Cardiac muscle cell (in vitro differentiated cells and primary cell): Measurements from ENCODE around the gene CFAP20DC. TPM values are rescaled to one million over a fixed set of nuclear protein-coding genes. Genes with fewer than 3 reads are reported as not detected.
"Not testable (repeated sequence)": the region's sequence is repeated elsewhere in the genome, so short reads cannot be mapped to it uniquely, and the experiment has no call there.

ENCODE experiments used
- DNase-seq, 2 donors: peaks; one replicate each; pipeline versions ENCODE4 v3.0.0 to v3.0.0-alpha.2; 2010 to 2017; ENCODE audit warnings: low read depth in 1 of 2, low spot score in 1 of 2
- H3K27ac ChIP-seq: fragments of 200-600 bp; sonication (generic); 2 replicates; pipeline ENCODE4 v1.5.1; 2016
- H3K27me3 ChIP-seq: fragments of 200-600 bp; sonication (generic); 2 replicates; pipeline ENCODE4 v1.6.0; 2016; ENCODE audit warnings: control low read depth
- H3K36me3 ChIP-seq: fragments of 200-600 bp; sonication (generic); 2 replicates; pipeline ENCODE4 v1.5.1; 2016; ENCODE audit warnings: control low read depth
- H3K4me1 ChIP-seq: fragments of 200-600 bp; sonication (generic); 2 replicates; pipeline ENCODE4 v1.8.1; 2017; ENCODE audit warnings: low read depth, mild to moderate bottlenecking, mixed run types
- H3K4me3 ChIP-seq: fragments of 200-600 bp; sonication (generic); 2 replicates; pipeline ENCODE4 v1.5.1; 2016; ENCODE audit warnings: mild to moderate bottlenecking
- H3K9me3 ChIP-seq: fragments of 200-600 bp; sonication (generic); 2 replicates; pipeline ENCODE4 v1.5.1; 2017; ENCODE audit warnings: low read depth, mild to moderate bottlenecking, control low read depth
- CTCF ChIP-seq: IDR thresholded peaks from 2 replicates; pipeline ENCODE4 v1.5.1; 2012; ENCODE audit warnings: low read depth, mild to moderate bottlenecking, low read length
- polyA plus RNA-seq: library from polyadenylated mRNA; unstranded; fragments of >200 nt; fragmentation: Nextera tagmentation; extraction: Ambion mirVana; gene quantifications from 2 replicates; pipeline ENCODE4 v1.2.1, GENCODE V29; 2016
- total RNA-seq: library from RNA; depleted of rRNA; stranded (reverse); fragments of >200 nt; gene quantifications from 2 replicates; pipeline ENCODE4 v1.2.3, GENCODE V29; 2016

The CFAP20DC gene
- total and polyA plus RNA-seq, 2 experiments from 2014 or later: 0.53 to 1.3 TPM

- H3K4me3 ChIP-seq: no peak overlapping the region
- H3K4me1 ChIP-seq: no peaks in the 10 kb centered on the region
- DNase-seq: no peak
- H3K27me3 ChIP-seq: no peaks in the 10 kb centered on the region
- no peaks in the 10 kb centered on the region for H3K9me3 ChIP-seq
- H3K27ac ChIP-seq: no peak overlapping the region
- H3K36me3 ChIP-seq: no peaks in the 10 kb centered on the region
- TF ChIP-seq CTCF: no peak
Observed at GRCh38 chr3:58707390-58707930, 342.4 kb downstream of the CFAP20DC start.

- no peaks in the 10 kb centered on the region for H3K4me1 ChIP-seq
- DNase-seq: no peak
- H3K4me3 ChIP-seq: no peak overlapping the region
- H3K27ac ChIP-seq: no peak overlapping the region
- no peak for TF ChIP-seq CTCF
- no peaks in the 10 kb centered on the region for H3K36me3 ChIP-seq
- H3K27me3 ChIP-seq: peaks cover under 1% of the 10 kb centered on the region
- H3K9me3 ChIP-seq: no peaks in the 10 kb centered on the region
Observed at GRCh38 chr3:58706395-58707167, 343.2 kb downstream of the CFAP20DC start.

- Histone ChIP-seq H3K27ac (no peak overlapping the region), H3K27me3 (peaks cover 5% of the 10 kb centered on the region), H3K36me3 (no peaks in the 10 kb centered on the region), H3K4me3 (no peak overlapping the region), H3K9me3 (no peaks in the 10 kb centered on the region), H3K4me1 (no peaks in the 10 kb centered on the region)
- no peak for TF ChIP-seq CTCF
- DNase-seq: no peak
Observed at GRCh38 chr3:58704745-58705144, 345.1 kb downstream of the CFAP20DC start.

- not testable (repeated sequence) for H3K9me3 ChIP-seq, DNase-seq, H3K27me3 ChIP-seq, H3K4me3 ChIP-seq, H3K36me3 ChIP-seq, H3K4me1 ChIP-seq, H3K27ac ChIP-seq
Observed at GRCh38 chr3:58704304-58704703, 345.5 kb downstream of the CFAP20DC start.

DNA sequence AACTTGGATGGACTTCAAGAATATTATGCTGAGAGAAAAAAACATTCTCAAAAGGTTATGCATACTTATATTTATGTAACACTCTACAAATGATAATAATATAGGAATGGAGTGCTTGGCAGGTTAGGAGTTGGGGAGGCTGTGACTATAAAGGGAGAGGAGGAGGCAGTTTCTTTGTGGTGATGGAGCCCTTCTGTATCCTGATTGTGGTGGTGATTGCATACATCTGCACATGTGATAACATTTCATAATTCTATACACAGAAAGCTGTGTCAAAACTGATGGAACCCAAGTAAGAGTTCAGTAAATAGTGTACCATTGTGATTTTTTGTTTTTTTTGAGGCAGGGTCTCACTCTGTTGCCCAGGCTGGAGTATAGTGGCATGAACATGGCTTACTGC is 351.6 kb downstream of the CFAP20DC start:
- Histone ChIP-seq H3K4me3 (no peak overlapping the region), H3K9me3 (peaks cover 2% of the 10 kb centered on the region), H3K27me3 (peaks cover 15% of the 10 kb centered on the region), H3K36me3 (no peaks in the 10 kb centered on the region), H3K27ac (no peak overlapping the region), H3K4me1 (no peaks in the 10 kb centered on the region)
- no peak for DNase-seq
- no peak for TF ChIP-seq CTCF

DNA sequence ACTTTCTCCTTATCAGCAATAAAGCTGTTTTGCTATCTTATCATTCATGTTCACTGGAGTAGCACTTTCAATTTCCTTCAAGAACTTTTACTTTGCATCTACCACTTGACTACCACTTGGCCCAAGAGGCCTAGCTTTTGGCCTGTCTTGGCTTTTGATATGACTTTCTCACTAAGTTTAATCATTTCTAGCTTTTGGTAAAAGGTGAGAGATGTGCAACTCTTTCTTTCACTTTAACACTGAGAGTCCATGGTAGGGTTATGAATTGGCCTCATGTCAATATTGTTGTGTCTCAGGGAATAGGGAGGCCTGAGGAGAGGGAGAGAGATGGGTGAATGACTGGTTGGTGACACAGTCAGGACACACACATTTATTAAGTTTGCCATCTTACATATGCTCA is 352.3 kb downstream of the CFAP20DC start:
- Histone ChIP-seq H3K9me3 (peaks cover 2% of the 10 kb centered on the region), H3K27me3 (peaks cover 15% of the 10 kb centered on the region), H3K36me3 (no peaks in the 10 kb centered on the region), H3K27ac (no peak overlapping the region), H3K4me3 (no peak overlapping the region), H3K4me1 (no peaks in the 10 kb centered on the region)
- DNase-seq: no peak
- no peak for TF ChIP-seq CTCF

DNA sequence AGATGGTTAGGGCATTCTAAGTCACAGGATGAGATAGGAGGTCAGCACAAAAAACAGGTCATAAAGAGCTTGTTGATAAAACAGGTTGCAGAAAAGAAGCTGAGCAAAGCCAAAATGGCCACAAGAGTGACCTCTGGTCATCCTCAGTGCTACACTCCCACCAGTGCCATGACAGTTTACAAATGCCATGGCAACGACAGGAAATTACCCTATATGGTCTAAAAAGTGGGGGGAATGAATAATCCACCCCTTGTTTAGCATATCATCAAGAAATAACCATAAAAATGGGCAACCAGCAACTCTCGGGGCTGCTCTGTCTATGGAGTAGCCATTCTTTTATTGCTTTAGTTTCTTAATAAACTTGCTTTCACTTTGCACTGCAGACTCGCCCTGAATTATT is 353.0 kb downstream of the CFAP20DC start:
- H3K27ac ChIP-seq, H3K4me3 ChIP-seq, H3K36me3 ChIP-seq, H3K4me1 ChIP-seq, DNase-seq, H3K9me3 ChIP-seq: not testable (repeated sequence)
- H3K27me3 ChIP-seq: peaks cover 15% of the 10 kb centered on the region
